Measurements from ENCODE around the gene DAP. TPM values are rescaled to one million over a fixed set of nuclear protein-coding genes. Genes with fewer than 3 reads are reported as not detected.

The DAP gene
- total and polyA plus RNA-seq, 10 of the 15 experiments (the other 5 are each of a cell fraction or from before 2014, with no cell fraction given), result 12.9 to 130 (median 49.9) TPM

- TF ChIP-seq ZNF24 (IDR thresholded peaks at IDR 0.05) (no peak; the same call in 1 of the 2 replicates), ZBTB40 (IDR thresholded peaks at IDR 0.05; ENCODE audit: borderline replicate concordance) (no peak), TARDBP (IDR thresholded peaks at IDR 0.05; ENCODE audit: borderline replicate concordance) (peak; percentile 74; the same call in 1 of the 2 replicates), MYB (IDR thresholded peaks at IDR 0.05; ENCODE audit: borderline replicate concordance, low read depth, low read length) (no peak), IRF4 (IDR thresholded peaks at IDR 0.05; ENCODE audit: low read depth, low read length) (peak; percentile 99), TCF12 (IDR thresholded peaks at IDR 0.05; ENCODE audit: low read depth, low read length) (peak; percentile 99), TCF7 (IDR thresholded peaks at IDR 0.05; ENCODE audit: borderline replicate concordance) (peak; percentile 88), ZNF592 (IDR thresholded peaks at IDR 0.05) (no peak), ZNF207 (IDR thresholded peaks at IDR 0.05; ENCODE audit: borderline replicate concordance) (peak; percentile 41; the same call in 1 of the 2 replicates), BMI1 (IDR thresholded peaks at IDR 0.05; ENCODE audit: borderline replicate concordance) (peak; percentile 52; the same call in 1 of the 2 replicates), E4F1 (IDR thresholded peaks at IDR 0.05; ENCODE audit: borderline replicate concordance, partially characterized antibody) (no peak), ATF7 (IDR thresholded peaks at IDR 0.05; ENCODE audit: low read depth) (peak; percentile 81), SRF (IDR thresholded peaks at IDR 0.05; ENCODE audit: low read depth in 2 of 2, low read length in 2 of 2) (peak in 1 of 2 experiments; percentile 66; a peak in 2 of 4 replicates), RUNX3 (IDR thresholded peaks at IDR 0.05; ENCODE audit: low read length) (no peak)
- TF ChIP-seq, protein P1, sequence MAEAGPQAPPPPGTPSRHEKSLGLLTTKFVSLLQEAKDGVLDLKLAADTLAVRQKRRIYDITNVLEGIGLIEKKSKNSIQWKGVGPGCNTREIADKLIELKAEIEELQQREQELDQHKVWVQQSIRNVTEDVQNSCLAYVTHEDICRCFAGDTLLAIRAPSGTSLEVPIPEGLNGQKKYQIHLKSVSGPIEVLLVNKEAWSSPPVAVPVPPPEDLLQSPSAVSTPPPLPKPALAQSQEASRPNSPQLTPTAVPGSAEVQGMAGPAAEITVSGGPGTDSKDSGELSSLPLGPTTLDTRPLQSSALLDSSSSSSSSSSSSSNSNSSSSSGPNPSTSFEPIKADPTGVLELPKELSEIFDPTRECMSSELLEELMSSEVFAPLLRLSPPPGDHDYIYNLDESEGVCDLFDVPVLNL (IDR thresholded peaks at IDR 0.05; ENCODE audit: low read depth, low read length), result no peak
- TF ChIP-seq, protein P2, sequence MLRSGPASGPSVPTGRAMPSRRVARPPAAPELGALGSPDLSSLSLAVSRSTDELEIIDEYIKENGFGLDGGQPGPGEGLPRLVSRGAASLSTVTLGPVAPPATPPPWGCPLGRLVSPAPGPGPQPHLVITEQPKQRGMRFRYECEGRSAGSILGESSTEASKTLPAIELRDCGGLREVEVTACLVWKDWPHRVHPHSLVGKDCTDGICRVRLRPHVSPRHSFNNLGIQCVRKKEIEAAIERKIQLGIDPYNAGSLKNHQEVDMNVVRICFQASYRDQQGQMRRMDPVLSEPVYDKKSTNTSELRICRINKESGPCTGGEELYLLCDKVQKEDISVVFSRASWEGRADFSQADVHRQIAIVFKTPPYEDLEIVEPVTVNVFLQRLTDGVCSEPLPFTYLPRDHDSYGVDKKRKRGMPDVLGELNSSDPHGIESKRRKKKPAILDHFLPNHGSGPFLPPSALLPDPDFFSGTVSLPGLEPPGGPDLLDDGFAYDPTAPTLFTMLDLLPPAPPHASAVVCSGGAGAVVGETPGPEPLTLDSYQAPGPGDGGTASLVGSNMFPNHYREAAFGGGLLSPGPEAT (IDR thresholded peaks at IDR 0.05; ENCODE audit: low read depth), result peak; percentile 87; the same call in 1 of the 2 replicates
These were observed 125.7 kb downstream of the DAP start (continued) for GRCh38 chr5:10635257-10635866.

All from GM12878 (cell line).